Measurements from ENCODE around the gene PODNL1. TPM values are rescaled to one million over a fixed set of nuclear protein-coding genes. Genes with fewer than 3 reads are reported as not detected.

PODNL1 gene
- total and polyA plus RNA-seq, 7 donors = 0.07 to 1.3 (median 0.36) TPM

GRCh38 chr19:13959962-13960862 is 22.0 kb upstream of the PODNL1 start:
- H3K36me3 ChIP-seq (ENCODE audit: insufficient read depth in 1 of 2, low read depth in 1 of 2) = peaks cover 0 to 95% of the 10 kb centered on the region in 2 donors
- TF ChIP-seq CTCF (IDR thresholded peaks at IDR 0.05) = peak; percentile 17
- no peaks in the 10 kb centered on the region for H3K9me3 ChIP-seq
- H3K4me3 ChIP-seq = no peak overlapping the region
- ATAC-seq (peak in 2 of 4 donors; percentile 25 to 34), DNase-seq (peak in 1 of 2 donors; percentile 64)
- no peak overlapping the region for H3K27ac ChIP-seq
- 84 to 88% (median 87%) methylated on average over 27 of the region's 27 CpGs for WGBS, 3 donors
- intact Hi-C loops (cut with DNase I) = no loop called here
- no peaks in the 10 kb centered on the region for H3K4me1 ChIP-seq
- H3K27me3 ChIP-seq (ENCODE audit: insufficient read depth in 3 of 3, low read length in 2 of 3) = no peaks in the 10 kb centered on the region

- no peaks in the 10 kb centered on the region for H3K4me1 ChIP-seq
- DNase-seq (no peak), ATAC-seq (no peak)
- H3K9me3 ChIP-seq = no peaks in the 10 kb centered on the region
- WGBS, 3 donors = 88 to 92% (median 90%) methylated on average over 38 to 41 of the region's 41 CpGs
- TF ChIP-seq CTCF (IDR thresholded peaks at IDR 0.05) = no peak
- no peak overlapping the region for H3K27ac ChIP-seq
- H3K27me3 ChIP-seq (ENCODE audit: insufficient read depth in 3 of 3, low read length in 2 of 3) = no peaks in the 10 kb centered on the region
- peaks cover 0 to 96% of the 10 kb centered on the region in 2 donors for H3K36me3 ChIP-seq (ENCODE audit: insufficient read depth in 1 of 2, low read depth in 1 of 2)
- intact Hi-C loops (cut with DNase I) = no loop called here
- no peak overlapping the region for H3K4me3 ChIP-seq
These were observed 21.1 kb upstream of the PODNL1 start for GRCh38 chr19:13959141-13959961.

- no peak for DNase-seq
- Histone ChIP-seq H3K27me3 (ENCODE audit: insufficient read depth in 3 of 3, low read length in 2 of 3) (no peaks in the 10 kb centered on the region), H3K36me3 (ENCODE audit: insufficient read depth in 1 of 2, low read depth in 1 of 2) (peaks cover 0 to 87% of the 10 kb centered on the region in 2 donors), H3K4me3 (no peak overlapping the region), H3K27ac (peak overlapping the region; percentile 65), H3K4me1 (peaks cover 8% of the 10 kb centered on the region), H3K9me3 (no peaks in the 10 kb centered on the region)
- intact Hi-C loops (cut with DNase I) = no loop called here
- 80 to 85% (median 84%) methylated on average over 12 of the region's 12 CpGs for WGBS, 3 donors
- TF ChIP-seq CTCF (IDR thresholded peaks at IDR 0.05) = no peak
- no peak for ATAC-seq
These were observed 19.8 kb upstream of the PODNL1 start for GRCh38 chr19:13958043-13958442.

- ATAC-seq (peak in 3 of 4 donors; percentile 12 to 58 (median 36)), DNase-seq (peak in 1 of 2 donors; percentile 83)
- TF ChIP-seq CTCF (IDR thresholded peaks at IDR 0.05) = no peak
- H3K27me3 ChIP-seq (ENCODE audit: insufficient read depth in 3 of 3, low read length in 2 of 3) = no peaks in the 10 kb centered on the region
- 34 to 46% (median 36%) methylated on average over 8 of the region's 8 CpGs for WGBS, 3 donors
- peaks cover 10% of the 10 kb centered on the region for H3K4me1 ChIP-seq
- no peaks in the 10 kb centered on the region for H3K9me3 ChIP-seq
- peak overlapping the region; percentile 65 for H3K27ac ChIP-seq
- H3K4me3 ChIP-seq = no peak overlapping the region
- peaks cover 0 to 78% of the 10 kb centered on the region in 2 donors for H3K36me3 ChIP-seq (ENCODE audit: insufficient read depth in 1 of 2, low read depth in 1 of 2)
- intact Hi-C loops (cut with DNase I) = no loop called here
These were observed 18.8 kb upstream of the PODNL1 start for GRCh38 chr19:13957051-13957450.

Measured in psoas muscle (tissue), 8 donors.